Upper lobe of right lung (tissue), 1 donor: ENCODE measurements around the gene RASGRP2. TPM values are rescaled to one million over a fixed set of nuclear protein-coding genes. Genes with fewer than 3 reads are reported as not detected.

Source experiments
- ATAC-seq: fragments of 200-7000 bp; cut with Tn5 transposase; one replicate; pipeline ENCODE4 v1.9.1; 2020; ENCODE audit warnings: mild to moderate bottlenecking, moderate library complexity
- DNase-seq: peaks from one replicate; pipeline ENCODE4 v3.0.0-alpha.2; 2020
- H3K27ac ChIP-seq: fragments of 200-600 bp; one replicate; pipeline ENCODE4 v1.8.0; 2022
- H3K27me3 ChIP-seq: fragments of 200-600 bp; one replicate; pipeline ENCODE4 v1.8.0; 2022; ENCODE audit warnings: mild to moderate bottlenecking
- H3K36me3 ChIP-seq: fragments of 200-600 bp; one replicate; pipeline ENCODE4 v1.8.0; 2022
- H3K4me1 ChIP-seq: fragments of 200-600 bp; one replicate; pipeline ENCODE4 v1.8.0; 2022
- H3K4me3 ChIP-seq: fragments of 200-600 bp; one replicate; pipeline ENCODE4 v1.8.0; 2022; ENCODE audit warnings: mild to moderate bottlenecking
- H3K9me3 ChIP-seq: fragments of 200-600 bp; one replicate; pipeline ENCODE4 v1.8.0; 2022
- intact Hi-C: fragments of 100-400 bp; cut with DNase I; formaldehyde crosslinking; loops from one replicate; pipeline ENCODE4 v1.11.0; 2022
- total RNA-seq: library from RNA; stranded (reverse); fragmentation: NEBNext Ultra II Directional; extraction: Animal tissue kit (Norgen Biotek cat#: 25700); gene quantifications from one replicate; pipeline ENCODE4 v1.2.1, GENCODE V29; 2021
- TF ChIP-seq, protein P1 (sequence below): fragments of 200-600 bp; IDR thresholded peaks from one replicate; pipeline ENCODE4 v1.8.0; 2022; ENCODE audit warnings: antibody characterized with exemption
- donor health status: DM: no; HTN: yes; CAD: no; lungs with severe emphysema.

The RASGRP2 gene
- total RNA-seq, 1 donor from 2014 or later, result 27.6 TPM

DNA sequence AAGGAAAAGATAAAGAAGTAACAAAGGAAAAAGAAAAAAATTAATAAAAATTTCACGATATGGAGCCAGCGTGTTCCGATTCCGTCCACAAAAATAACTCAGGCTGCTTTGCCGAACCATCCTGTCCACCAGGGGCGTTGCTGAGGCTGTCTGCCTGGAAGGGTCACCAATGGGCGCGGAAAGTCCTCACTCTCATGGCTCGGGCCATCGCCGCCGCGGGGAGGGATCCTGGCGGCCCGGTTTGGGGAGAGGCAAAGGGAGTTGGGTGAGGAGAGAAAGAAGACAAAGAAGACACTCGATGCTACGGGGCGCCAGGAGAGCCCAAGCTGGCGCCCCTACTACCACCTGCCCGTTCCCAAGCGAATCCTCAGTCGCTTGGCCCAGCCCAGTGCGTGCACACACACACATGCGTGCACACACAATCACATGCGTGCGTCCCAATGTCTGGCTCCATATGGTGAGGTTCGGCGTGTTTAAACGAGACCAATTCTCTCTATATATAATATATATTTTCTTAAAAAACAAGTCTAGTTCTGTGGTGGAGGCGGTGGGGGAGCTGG, 21.4 kb upstream of the RASGRP2 start:
- peaks cover 81% of the 10 kb centered on the region for H3K36me3 ChIP-seq
- ATAC-seq (no peak), DNase-seq (peak; percentile 60)
- H3K4me3 ChIP-seq, result no peak overlapping the region
- TF ChIP-seq, protein P1, sequence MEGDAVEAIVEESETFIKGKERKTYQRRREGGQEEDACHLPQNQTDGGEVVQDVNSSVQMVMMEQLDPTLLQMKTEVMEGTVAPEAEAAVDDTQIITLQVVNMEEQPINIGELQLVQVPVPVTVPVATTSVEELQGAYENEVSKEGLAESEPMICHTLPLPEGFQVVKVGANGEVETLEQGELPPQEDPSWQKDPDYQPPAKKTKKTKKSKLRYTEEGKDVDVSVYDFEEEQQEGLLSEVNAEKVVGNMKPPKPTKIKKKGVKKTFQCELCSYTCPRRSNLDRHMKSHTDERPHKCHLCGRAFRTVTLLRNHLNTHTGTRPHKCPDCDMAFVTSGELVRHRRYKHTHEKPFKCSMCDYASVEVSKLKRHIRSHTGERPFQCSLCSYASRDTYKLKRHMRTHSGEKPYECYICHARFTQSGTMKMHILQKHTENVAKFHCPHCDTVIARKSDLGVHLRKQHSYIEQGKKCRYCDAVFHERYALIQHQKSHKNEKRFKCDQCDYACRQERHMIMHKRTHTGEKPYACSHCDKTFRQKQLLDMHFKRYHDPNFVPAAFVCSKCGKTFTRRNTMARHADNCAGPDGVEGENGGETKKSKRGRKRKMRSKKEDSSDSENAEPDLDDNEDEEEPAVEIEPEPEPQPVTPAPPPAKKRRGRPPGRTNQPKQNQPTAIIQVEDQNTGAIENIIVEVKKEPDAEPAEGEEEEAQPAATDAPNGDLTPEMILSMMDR, result no peak
- H3K9me3 ChIP-seq, result no peaks in the 10 kb centered on the region
- peaks cover 12% of the 10 kb centered on the region for H3K4me1 ChIP-seq
- intact Hi-C loops, result no loop called here
- no peak overlapping the region for H3K27ac ChIP-seq
- H3K27me3 ChIP-seq, result no peaks in the 10 kb centered on the region

DNA sequence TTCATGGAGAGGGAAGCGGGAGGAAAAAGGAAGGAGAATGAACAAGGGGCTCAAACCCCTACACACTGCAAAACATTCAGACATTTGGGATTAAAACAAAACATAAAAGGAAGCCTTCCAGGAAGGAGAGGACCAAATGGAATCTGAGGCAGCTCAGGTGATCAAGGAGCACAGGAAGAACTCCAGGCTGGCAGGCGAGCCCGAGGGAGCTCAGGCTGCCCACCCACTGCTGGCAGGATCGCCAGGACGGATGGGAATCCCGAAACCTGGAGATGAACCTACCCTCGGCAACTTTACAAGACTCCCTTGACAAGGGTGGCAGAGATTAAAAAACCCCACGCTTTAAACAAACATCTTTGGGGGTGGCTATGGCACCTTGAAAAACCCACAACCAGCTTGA, 20.8 kb upstream of the RASGRP2 start:
- ATAC-seq (no peak), DNase-seq (peak; percentile 25)
- peaks cover 75% of the 10 kb centered on the region for H3K36me3 ChIP-seq
- TF ChIP-seq, protein P1, result no peak
- peaks cover 19% of the 10 kb centered on the region for H3K4me1 ChIP-seq
- intact Hi-C loops, result no loop called here
- no peaks in the 10 kb centered on the region for H3K9me3 ChIP-seq
- no peaks in the 10 kb centered on the region for H3K27me3 ChIP-seq
- no peak overlapping the region for H3K27ac ChIP-seq
- no peak overlapping the region for H3K4me3 ChIP-seq

DNA sequence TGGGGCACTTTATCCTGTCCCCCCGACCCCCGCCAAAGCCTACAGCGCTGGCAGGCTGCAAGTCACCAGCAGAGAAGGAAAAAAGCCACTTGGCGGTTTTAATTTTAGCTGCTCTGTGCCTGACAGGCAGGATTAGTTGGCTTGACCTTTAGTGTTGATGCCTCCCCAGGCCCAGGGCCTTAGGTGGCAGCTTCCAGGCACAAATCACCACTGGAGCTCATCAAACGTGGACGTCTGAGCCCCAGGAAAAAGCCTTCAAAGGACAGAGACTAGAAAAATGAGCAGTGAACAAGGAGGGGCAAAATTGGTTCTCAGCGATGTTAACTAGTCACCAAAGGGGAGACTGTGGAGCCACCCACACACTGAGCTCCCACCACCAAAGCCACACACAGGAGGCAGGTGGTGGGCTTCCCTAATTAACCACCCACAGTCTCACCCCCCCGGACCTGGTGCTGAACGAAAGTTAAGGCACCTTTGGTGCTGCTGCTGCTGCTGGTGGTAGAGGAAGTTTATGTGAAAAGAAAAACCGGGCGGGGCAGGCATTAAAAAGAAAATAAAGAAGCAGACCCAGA, 20.2 kb upstream of the RASGRP2 start:
- Histone ChIP-seq H3K4me1 (peaks cover 19% of the 10 kb centered on the region), H3K27me3 (no peaks in the 10 kb centered on the region), H3K9me3 (no peaks in the 10 kb centered on the region), H3K36me3 (peaks cover 69% of the 10 kb centered on the region), H3K27ac (no peak overlapping the region), H3K4me3 (no peak overlapping the region)
- ATAC-seq, result no peak
- intact Hi-C loops, result no loop called here
- peak; percentile 52 for DNase-seq
- TF ChIP-seq, protein P1, result no peak

DNA sequence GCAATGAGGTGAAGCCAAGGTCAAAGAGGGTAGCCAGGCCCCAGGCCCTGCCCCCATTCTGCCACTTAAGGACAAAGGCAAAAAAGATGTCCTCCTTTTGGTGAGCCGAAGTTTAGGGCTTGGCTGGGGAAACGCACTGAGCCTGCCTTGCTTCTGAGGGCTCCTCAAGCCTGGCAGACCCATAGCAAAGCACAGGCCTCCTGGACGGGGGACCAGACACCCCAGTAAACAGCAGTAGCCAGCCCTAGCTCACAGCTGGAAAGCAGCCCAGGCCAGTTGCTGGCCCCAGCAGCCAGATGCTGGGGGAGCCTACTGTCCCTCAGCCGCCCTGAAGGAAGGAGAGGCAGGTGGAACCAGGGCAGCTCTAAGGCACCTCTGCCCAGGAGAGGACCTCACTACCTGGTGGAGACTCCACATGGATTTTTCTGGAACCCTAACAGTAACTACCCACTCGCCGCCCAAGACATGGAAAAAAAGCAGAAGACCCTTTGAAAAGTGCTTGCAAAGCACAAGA, 19.6 kb upstream of the RASGRP2 start:
- H3K36me3 ChIP-seq, result peaks cover 63% of the 10 kb centered on the region
- H3K27me3 ChIP-seq, result no peaks in the 10 kb centered on the region
- DNase-seq (peak; percentile 53), ATAC-seq (no peak)
- TF ChIP-seq, protein P1, result no peak
- peaks cover 19% of the 10 kb centered on the region for H3K4me1 ChIP-seq
- H3K9me3 ChIP-seq, result no peaks in the 10 kb centered on the region
- no peak overlapping the region for H3K27ac ChIP-seq
- no peak overlapping the region for H3K4me3 ChIP-seq
- intact Hi-C loops, result no loop called here

DNA sequence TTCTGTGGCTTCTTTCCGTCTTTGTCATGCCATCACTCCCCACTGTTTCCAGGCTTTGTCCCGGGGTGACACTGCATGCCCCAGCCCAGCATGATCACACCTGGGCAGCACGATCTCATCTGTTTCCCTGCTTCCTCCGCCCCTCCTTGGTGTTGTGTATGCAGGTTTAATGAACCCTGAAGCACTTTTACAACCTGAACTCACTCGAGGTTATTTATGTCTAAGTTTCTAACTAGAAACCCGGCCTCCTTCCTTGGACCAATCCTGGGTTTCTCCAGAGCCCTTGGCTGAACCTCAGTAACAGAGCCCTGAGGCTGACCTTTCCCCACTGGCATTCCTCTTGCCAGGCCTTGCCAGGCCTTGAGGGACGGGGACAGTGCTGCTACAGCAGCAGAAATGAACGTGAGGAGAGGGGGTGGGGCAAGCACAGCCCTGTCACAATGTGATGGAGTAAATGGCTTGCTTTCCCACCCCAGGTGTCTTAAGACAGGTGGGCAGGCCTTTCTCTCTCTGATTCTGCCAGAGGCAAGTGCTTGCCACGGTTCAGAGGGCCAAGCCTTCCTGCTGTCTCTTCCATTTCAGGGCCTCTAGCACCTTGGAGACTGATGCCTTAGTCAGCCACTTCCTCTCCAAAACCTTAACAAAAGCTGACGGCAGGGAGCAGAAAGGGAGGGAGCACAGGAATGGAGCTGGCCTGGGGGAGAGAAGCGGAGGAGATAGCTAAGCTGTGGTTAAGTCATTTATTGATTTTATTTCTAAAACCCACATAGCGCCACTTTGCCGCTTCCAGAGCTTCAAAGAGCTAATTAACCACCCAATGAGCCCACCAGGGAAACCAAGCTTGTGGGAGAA, 19.0 kb upstream of the RASGRP2 start:
- Histone ChIP-seq H3K27me3 (no peaks in the 10 kb centered on the region), H3K36me3 (peaks cover 56% of the 10 kb centered on the region), H3K27ac (no peak overlapping the region), H3K4me3 (no peak overlapping the region), H3K9me3 (no peaks in the 10 kb centered on the region), H3K4me1 (peaks cover 19% of the 10 kb centered on the region)
- intact Hi-C loops, result no loop called here
- peak; percentile 46 for DNase-seq
- ATAC-seq, result no peak
- TF ChIP-seq, protein P1, result no peak
